Measurements from ENCODE around the gene LIPC. TPM values are rescaled to one million over a fixed set of nuclear protein-coding genes. Genes with fewer than 3 reads are reported as not detected.

LIPC gene
- 0.23 TPM for polyA plus RNA-seq (2013, experiment 1 of 2; ENCODE audit: insufficient read length)
- 0.37 TPM for polyA plus RNA-seq (2013, experiment 2 of 2; ENCODE audit: insufficient read length)

GRCh38 chr15:58431221-58432149, at the start of gene LIPC:
Gene LIPC, plus strand, starts transcription at chr15:58431991. Its CDS starts 42 bp downstream, at chr15:58432033.
- no peak for DNase-seq

GRCh38 chr15:58383876-58384275, 47.9 kb upstream of the LIPC start:
- no peak for DNase-seq

GRCh38 chr15:58384667-58385066, 47.1 kb upstream of the LIPC start:
- DNase-seq, result no peak

- no peak for DNase-seq
Measured at GRCh38 chr15:58386081-58386480, 45.7 kb upstream of the LIPC start.

- no peak for DNase-seq
Measured at GRCh38 chr15:58386641-58387040, 45.1 kb upstream of the LIPC start.

- DNase-seq, result peak; percentile 14
Measured at GRCh38 chr15:58387130-58387529, 44.7 kb upstream of the LIPC start.

- DNase-seq, result no peak
Measured at GRCh38 chr15:58388211-58388610, 43.6 kb upstream of the LIPC start.

- no peak for DNase-seq
Measured at GRCh38 chr15:58390118-58390517, 41.7 kb upstream of the LIPC start.

- DNase-seq, result no peak
Measured at GRCh38 chr15:58390655-58391054, 41.1 kb upstream of the LIPC start.

- no peak for DNase-seq
Measured at GRCh38 chr15:58391088-58391487, 40.7 kb upstream of the LIPC start.

GRCh38 chr15:58392141-58392540, 39.6 kb upstream of the LIPC start:
- no peak for DNase-seq

GRCh38 chr15:58392611-58393161, 39.1 kb upstream of the LIPC start:
- no peak for DNase-seq

GRCh38 chr15:58393241-58393662, 38.5 kb upstream of the LIPC start:
- DNase-seq, result no peak

- peak; percentile 80 for DNase-seq
Measured at GRCh38 chr15:58396181-58396580, 35.6 kb upstream of the LIPC start.

GRCh38 chr15:58398071-58398470, 33.7 kb upstream of the LIPC start:
- no peak for DNase-seq

GRCh38 chr15:58398643-58399042, 33.1 kb upstream of the LIPC start:
- DNase-seq, result no peak

- no peak for DNase-seq
Measured at GRCh38 chr15:58399739-58400138, 32.1 kb upstream of the LIPC start.

- no peak for DNase-seq
Measured at GRCh38 chr15:58401276-58401675, 30.5 kb upstream of the LIPC start.

- no peak for DNase-seq
Measured at GRCh38 chr15:58401991-58402649, 29.7 kb upstream of the LIPC start.

GRCh38 chr15:58403581-58403980, 28.2 kb upstream of the LIPC start:
- DNase-seq, result no peak

GRCh38 chr15:58404020-58404419, 27.8 kb upstream of the LIPC start:
- DNase-seq, result no peak

- no peak for DNase-seq
Measured at GRCh38 chr15:58404722-58405121, 27.1 kb upstream of the LIPC start.

- no peak for DNase-seq
Measured at GRCh38 chr15:58405865-58406264, 25.9 kb upstream of the LIPC start.

Measured in fibroblast of skin of back (primary cell).